GM12801 (cell line): ENCODE measurements around the gene PLCH1.

Source experiments
- TF ChIP-seq, protein P1 (sequence below): IDR thresholded peaks from one replicate; pipeline ENCODE4 v1.5.1; 2011; ENCODE audit warnings: control low read depth; ENCODE audit not compliant: insufficient read length; ENCODE audit errors: extremely low read depth

Gene PLCH1

DNA sequence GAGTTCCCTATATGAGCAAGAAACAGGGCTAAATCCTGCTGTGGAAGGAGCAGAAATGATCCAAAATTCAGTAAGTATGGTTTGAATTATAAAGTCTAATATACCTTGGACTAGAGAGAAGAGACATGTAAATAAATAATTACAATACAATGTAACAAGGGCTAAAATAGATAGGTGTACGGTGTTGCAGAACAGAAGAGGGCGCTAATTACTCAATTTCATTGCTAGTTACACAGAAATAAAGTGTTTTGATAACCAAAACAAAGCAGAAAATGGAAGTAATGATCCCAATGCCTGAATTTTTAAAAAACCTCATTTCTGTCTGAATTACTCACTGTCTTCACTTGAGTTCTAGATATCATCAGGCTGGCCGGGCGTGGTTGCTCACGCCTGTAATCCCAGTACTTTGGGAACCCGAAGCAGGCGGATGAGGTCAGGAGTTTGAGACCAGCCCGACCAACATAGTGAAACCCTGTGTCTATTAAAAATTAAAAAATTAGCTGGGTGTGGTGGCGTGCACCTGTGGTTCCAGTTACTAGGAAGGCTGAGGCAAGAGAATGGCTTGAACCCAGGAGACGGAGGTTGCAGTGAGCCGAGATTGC lies 8.3 kb upstream of the PLCH1 start:
- TF ChIP-seq, protein P1, sequence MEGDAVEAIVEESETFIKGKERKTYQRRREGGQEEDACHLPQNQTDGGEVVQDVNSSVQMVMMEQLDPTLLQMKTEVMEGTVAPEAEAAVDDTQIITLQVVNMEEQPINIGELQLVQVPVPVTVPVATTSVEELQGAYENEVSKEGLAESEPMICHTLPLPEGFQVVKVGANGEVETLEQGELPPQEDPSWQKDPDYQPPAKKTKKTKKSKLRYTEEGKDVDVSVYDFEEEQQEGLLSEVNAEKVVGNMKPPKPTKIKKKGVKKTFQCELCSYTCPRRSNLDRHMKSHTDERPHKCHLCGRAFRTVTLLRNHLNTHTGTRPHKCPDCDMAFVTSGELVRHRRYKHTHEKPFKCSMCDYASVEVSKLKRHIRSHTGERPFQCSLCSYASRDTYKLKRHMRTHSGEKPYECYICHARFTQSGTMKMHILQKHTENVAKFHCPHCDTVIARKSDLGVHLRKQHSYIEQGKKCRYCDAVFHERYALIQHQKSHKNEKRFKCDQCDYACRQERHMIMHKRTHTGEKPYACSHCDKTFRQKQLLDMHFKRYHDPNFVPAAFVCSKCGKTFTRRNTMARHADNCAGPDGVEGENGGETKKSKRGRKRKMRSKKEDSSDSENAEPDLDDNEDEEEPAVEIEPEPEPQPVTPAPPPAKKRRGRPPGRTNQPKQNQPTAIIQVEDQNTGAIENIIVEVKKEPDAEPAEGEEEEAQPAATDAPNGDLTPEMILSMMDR, result no peak

DNA sequence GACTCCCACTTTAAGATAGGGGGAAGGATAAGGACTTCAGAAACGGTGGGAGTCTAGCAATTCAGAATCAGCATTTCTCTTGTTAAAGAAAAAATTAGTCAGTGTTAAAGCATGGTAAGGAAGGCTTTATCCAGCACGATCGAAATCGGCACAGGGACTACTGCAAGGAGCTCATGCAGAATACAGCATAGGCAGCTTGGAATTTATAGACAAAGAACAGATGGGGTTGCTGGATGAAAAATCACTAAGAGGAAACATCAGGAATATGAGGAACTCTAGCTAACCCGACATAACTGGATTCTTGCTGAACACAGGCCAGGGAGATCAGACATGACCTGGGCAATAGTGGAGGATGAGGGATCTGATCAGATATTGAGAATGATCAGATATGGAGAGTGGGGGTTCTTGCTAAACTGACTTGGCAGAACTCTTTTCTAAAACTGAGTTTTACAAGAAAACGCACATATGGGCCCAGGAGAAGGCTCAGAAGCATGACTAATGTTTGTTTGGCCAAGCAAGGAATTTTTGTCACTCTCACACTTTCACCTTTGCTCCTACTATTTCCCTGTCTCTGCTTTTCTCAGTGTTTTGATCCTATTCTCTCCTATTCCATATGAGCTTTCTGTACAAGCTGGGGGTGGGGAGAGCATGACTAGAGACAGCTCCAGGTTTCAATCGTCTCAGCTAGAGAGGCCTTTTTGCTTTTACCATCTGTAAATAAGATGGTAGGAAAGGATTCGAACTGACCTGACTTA lies 3.9 kb upstream of the PLCH1 start:
- TF ChIP-seq, protein P1, result no peak

DNA sequence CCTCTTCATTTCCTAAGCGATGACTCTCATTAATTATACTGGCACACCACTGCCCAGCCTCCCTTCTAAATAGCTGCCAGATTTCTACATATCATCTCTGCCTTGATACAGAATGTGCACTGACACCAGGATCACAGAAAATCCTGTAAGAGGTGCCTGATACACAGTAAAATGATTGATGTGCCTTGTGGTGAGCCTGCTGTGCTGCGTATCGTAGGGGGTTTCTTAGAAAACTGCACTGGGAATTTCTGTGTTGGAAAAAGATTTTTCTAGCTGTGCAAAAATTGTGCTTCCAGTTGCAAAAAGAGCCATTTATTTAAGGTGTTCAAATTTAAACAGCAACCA lies 3.0 kb upstream of the PLCH1 start:
- TF ChIP-seq, protein P1, result no peak

- TF ChIP-seq, protein P1, result no peak
Measured at GRCh38 chr3:155747286-155747945, 2.5 kb upstream of the PLCH1 start.

GRCh38 chr3:155746703-155747102 lies 1.8 kb upstream of the PLCH1 start:
- TF ChIP-seq, protein P1, result no peak

DNA sequence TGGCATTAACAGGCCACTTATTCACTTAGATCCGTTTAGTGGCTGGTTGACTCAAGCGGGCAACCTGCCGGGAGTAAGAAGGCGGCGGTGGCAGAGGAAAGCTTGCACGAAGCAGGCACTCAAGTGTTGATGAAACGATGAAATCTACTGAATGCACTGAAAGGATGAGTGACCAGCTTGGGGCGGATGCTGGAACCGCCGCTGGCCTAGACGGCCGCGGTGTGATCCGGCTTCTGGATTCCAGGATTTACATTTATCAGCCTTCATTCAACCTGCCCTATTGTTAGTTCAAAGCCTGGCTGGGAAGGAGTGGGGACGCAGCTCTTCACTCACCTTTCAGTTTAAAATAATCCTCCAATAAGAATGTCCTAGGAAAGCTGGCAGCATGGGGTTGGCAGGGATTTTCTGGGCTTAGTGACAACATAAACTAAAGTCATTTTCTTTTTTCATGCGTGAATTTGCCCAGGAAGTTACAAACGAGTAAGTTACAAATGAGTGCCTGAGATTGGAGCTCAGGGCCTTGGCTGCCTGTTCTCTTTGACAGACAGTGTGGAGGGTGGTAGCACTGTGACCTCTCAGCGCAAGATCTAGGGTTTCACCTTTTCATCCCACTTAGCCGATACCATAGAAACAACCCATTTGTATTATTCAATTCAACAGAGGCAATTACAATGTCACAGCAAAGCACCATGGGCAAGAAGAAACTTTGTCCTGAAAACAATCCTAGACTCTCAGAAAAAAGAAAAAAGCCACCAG lies 1.1 kb upstream of the PLCH1 start:
- TF ChIP-seq, protein P1, result no peak

GRCh38 chr3:155744010-155744625 lies 753 bp downstream of the PLCH1 start:
- TF ChIP-seq, protein P1, result no peak
